ENCODE measurements around the gene ZNF318.
A peak's percentile ranks its signal among the peaks of the same experiment; 100 is the strongest.
"Not testable (repeated sequence)": the region's sequence is repeated elsewhere in the genome, so short reads cannot be mapped to it uniquely, and the experiment has no call there.

Gene ZNF318

GRCh38 chr6:43383021-43383667 is 13.7 kb upstream of the ZNF318 start:
- DNase-seq (ENCODE audit: low read depth, low spot score): peak; percentile 37

DNA sequence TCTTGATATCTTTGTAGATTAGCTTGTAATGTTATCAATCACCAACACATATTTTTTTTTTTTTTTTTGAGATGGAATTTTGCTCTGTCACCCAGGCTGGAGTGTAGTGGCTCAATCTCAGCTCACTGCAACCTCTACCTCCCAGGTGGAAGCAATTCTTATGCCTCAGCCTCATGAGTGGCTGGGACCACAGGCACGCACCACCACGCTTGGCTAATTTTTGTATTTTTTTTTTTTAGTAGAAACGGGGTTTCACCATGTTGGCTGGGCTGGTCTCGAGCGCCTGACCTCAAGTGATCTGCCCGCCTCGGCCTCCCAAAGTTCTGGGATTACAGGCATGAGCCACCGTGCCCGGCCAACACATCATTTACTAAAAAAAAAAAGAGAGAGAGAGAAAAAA is 11.4 kb upstream of the ZNF318 start:
- DNase-seq (ENCODE audit: low read depth, low spot score): not testable (repeated sequence)

- DNase-seq (ENCODE audit: low read depth, low spot score): no peak
Measured at GRCh38 chr6:43378631-43379030, 9.2 kb upstream of the ZNF318 start.

DNA sequence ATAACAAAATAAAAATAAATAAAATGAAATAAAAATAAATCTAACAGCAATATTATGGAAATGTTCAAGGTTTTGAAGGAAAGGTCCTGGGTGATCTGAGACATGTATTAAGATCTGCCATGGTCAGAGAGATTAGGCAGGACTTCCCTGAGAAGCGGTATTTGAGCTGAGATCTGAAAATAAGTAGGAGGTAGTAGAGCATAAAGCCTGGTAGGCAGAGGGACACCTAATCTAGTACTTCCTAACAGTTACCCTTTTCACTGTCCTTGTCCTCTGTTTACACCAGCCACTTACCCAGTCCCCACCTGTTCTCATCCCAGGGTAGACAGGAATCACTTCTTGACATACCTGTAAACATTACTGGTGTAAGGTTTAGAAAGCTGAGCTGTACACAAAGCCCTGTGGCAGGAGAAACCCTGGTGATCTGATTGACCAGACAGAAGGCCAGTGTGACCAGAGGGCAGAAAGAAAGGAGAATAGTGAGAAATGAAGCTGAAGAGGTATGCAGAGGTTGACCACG is 8.3 kb upstream of the ZNF318 start:
- no peak for DNase-seq (ENCODE audit: low read depth, low spot score)

GRCh38 chr6:43376551-43376981 is 7.1 kb upstream of the ZNF318 start:
- DNase-seq (ENCODE audit: low read depth, low spot score): no peak

GRCh38 chr6:43375693-43376092 is 6.2 kb upstream of the ZNF318 start:
- DNase-seq (ENCODE audit: low read depth, low spot score): no peak

- DNase-seq (ENCODE audit: low read depth, low spot score): no peak
Measured at GRCh38 chr6:43373252-43373875, 3.9 kb upstream of the ZNF318 start.

DNA sequence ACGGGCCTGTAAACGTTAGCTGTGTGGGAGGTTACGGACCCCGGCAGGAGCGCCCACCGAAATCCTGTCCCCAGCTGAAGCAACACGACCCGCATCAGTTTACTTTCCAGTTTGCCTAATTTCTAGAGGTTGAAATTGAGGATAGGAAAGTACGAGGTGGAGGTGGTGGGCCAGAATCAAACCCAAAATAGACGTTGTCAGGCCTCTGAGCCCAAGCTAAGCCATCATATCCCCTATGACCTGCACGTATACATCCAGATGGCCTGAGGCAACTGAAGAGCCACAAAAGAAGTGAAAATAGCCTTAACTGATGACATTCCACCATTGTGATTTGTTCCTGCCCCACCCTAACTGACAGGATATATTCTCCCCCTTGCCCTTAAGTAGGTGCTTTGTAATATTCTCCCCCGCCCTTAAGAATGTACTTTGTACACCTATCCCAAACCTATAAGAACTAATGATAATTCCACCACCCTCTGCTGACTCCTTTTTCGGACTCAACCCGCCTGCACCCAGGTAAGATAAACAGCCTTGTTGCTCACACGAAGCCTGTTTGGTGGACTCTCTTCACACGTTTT is 645 bp upstream of the ZNF318 start:
- DNase-seq (ENCODE audit: low read depth, low spot score): not testable (repeated sequence)

DNA sequence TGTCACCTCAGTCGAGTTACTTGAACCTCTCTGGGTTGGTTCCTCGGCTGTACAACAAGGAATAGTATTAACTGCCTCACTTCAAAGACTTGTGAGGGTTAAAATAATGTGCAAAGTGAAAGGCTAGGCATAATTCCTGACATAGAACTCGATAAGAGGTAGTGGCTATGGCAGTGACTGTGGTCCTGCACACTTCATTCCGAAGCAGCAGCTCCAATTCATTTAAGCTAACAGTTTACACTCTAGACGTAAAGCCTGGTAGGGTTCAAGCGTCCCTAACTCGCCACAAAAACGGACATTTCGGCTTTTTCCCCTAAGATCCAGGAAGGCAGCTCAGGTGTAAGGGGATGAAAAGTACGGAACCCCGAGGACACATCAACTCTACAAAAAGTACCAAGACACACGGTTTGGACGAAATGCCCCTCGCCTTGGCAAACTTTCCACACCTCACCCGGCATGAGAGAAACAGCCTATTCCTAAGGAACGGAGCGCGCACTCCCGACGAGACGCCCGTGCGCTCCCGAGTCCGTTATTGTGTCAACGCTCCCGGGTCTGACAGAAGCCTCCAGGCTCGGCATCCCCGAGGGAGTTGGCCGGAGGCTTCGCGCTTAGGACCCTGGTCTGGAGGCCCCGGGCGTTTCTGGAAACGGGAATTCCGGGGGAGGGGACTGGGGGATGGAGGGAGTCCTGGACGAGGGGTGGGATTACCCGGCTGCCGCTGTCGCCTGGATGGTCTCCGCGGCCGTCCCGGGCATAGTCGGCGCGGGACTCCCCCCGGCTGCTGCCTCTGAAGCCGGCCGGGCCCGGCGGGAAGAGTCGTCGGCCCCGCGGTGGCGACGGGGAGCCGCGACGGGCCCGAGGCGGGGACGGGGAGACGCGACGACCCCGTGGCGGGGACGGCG is 937 bp downstream of the ZNF318 start:
- DNase-seq (ENCODE audit: low read depth, low spot score): peak; percentile 69

DNA sequence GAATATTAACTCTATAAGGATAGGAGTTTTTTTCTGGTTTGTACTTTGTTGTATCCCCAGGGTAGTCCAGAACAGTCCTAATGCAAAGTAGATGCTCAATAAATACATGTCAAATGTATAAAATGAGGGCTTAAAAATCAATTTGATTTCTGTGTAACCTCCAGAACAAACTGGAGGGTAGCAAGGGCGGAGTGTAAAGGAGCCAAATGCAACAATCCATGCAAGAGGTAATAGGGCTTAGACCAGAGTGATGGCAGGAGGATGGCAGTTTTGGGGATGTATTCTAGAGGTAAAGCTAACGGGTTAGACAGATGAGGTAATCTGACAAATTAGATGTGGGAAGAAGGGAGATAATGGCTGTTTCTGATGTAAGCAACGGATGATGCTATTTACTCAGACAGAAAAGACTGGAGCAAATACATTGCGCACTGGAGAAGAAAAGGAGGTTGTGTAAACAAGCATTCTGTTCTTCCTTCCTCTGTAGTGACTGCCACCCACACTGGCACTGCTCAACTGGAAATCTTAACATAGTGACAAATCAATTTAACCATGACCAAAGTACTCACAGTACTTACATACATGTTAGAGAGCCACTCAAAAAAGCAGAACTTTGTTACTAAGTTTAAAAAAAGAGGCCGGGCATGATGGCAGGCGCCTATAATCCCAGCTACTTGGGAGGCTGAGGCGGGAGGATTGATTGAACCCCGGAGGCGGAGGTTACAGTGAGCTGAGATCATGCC is 2.0 kb downstream of the ZNF318 start:
- DNase-seq (ENCODE audit: low read depth, low spot score): no peak

GRCh38 chr6:43361269-43361668 is 8.2 kb downstream of the ZNF318 start:
- DNase-seq (ENCODE audit: low read depth, low spot score): no peak

DNA sequence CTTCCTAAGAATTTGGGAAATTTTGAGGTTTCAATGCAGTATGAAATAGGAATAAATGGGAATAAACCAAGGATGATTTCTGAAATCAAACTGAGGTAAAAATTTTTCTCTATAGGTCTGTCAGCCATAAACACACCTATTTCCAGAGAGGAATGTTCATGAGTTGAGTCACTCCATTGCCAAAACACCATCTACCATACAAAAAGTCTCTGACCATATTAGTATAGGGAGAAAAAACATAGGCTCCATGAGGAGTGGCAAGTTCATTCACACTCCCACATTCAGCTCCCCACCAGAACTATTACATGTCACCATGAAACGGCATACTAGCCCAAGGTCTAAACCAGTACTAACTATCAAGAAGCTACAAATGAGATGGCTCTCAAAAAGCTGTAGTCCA is 9.6 kb downstream of the ZNF318 start:
- DNase-seq (ENCODE audit: low read depth, low spot score): no peak

GRCh38 chr6:43359381-43359780 is 10.1 kb downstream of the ZNF318 start:
- DNase-seq (ENCODE audit: low read depth, low spot score): no peak

GRCh38 chr6:43355862-43356590 is 13.4 kb downstream of the ZNF318 start:
- DNase-seq (ENCODE audit: low read depth, low spot score): peak; percentile 20

DNA sequence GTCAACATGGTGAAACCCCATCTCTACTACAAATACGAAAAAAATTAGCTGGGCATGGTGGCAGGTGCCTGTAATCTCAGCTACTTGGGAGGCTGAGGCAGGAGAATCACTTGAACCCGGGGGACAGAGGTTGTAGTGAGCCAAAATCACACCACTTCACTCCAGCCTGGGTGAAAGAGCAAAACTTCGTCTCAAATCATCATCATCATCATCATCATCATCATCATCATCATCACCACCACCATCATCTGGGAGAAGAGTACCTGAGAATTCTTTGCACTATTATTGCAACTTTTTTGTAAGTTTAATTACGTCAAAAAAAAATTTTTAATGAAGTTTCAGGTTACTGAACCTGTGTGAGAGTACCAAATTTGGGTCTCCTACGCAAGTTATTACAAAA is 17.5 kb downstream of the ZNF318 start:
- not testable (repeated sequence) for DNase-seq (ENCODE audit: low read depth, low spot score)

DNA sequence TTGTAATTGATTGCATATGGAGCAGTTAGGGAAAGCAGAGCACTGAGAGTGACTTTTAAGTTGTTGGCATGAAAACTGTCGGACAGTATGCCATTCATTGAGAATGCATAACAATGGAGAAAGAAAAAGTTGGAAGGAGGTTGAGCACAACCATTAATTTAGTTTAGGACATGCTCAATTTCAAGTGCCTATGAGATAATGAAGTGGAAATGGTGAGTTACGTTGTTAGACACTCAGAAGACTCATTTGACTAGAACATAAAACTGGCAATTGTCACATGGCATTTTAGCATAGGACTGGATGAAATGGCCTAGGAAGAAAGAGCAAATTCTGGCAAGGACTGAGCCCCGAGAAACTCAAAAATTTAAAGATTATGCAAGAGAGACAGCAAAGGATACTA is 22.0 kb downstream of the ZNF318 start:
- no peak for DNase-seq (ENCODE audit: low read depth, low spot score)

- no peak for DNase-seq (ENCODE audit: low read depth, low spot score)
Measured at GRCh38 chr6:43347021-43347420, 22.4 kb downstream of the ZNF318 start.

DNA sequence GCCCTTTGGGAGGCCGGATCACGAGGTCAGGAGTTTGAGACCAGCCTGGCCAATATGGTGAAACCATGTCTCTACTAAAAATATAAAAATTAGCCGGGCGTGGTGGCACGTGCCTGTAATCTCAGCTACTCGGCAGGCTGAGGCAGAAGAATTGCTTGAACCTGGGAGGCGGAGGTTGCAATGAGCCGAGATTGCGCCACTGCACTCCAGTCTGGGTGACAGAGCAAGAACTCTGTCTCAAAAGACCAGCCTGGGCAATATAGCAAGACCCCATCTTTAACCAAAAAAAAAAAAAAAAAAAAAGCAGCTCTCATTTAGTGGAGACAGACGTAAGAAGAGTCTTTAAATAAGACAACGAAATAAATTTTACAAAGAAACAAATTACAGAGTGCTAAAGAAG is 23.2 kb downstream of the ZNF318 start:
- DNase-seq (ENCODE audit: low read depth, low spot score): not testable (repeated sequence)

GRCh38 chr6:43339168-43339567 is 30.3 kb downstream of the ZNF318 start:
- DNase-seq (ENCODE audit: low read depth, low spot score): no peak

DNA sequence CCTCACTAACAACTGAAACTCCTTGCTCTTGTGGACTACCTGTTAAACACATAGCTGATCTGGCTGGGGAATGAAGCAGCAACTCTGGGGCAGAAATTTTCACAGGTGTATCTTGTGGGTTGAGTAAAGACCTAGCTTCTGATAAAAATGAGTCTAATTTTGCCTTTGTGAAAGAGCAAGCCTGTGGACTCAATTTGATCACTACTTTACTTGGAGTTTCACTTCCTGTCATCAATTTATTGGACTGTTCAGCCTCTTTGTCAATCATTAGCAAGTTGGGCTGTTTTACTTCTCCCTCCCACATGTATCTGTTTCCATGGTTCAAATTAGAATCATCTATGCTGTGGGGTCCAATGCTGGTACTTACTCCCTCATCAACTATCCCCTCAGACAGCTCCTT is 31.2 kb downstream of the ZNF318 start:
- DNase-seq (ENCODE audit: low read depth, low spot score): no peak

DNA sequence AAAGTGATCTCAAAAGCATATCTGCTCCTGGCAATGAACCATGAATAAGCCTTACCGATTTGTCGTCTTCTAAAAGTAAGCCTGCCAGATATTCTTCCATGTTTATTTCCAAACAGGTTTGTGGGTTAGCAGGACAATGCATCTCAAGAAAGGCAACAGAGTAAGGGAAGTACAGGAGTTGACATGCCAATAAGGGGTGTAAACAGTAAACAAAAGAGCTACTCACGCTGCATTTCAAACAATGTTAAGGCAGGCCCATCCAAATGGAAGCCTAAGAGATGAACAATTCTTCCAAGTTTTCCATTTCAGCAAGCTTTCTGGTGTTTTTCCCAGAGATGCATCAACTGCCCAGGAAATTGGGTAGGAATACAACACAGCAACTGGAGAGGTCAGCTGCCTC is 33.1 kb downstream of the ZNF318 start:
- DNase-seq (ENCODE audit: low read depth, low spot score): no peak
